Endothelial cell of umbilical vein (primary cell): ENCODE data around the gene ZBTB43. TPM values are rescaled to one million over a fixed set of nuclear protein-coding genes. Genes with fewer than 3 reads are reported as not detected.

ENCODE experiments used
- BruUV-seq: library from RNA; stranded (reverse); fragments of 400-500 nt; replicated peaks from 2 replicates; lab custom pipeline; 2021; lab: Mats Ljungman, UMichigan
- CTCF ChIA-PET: fragments of 300-600, 350-600 bp; sonication (Branson Sonifier 250); formaldehyde crosslinking; loops from one replicate; lab custom pipeline; 2021; ENCODE audit warnings: antibody characterized with exemption, inconsistent platforms; lab: Charles Lee
- POLR2A ChIA-PET: fragments of 300-600, 350-600 bp; sonication (Branson Sonifier 250); formaldehyde crosslinking; loops from one replicate; lab custom pipeline; 2021; ENCODE audit warnings: antibody characterized with exemption, inconsistent platforms; lab: Charles Lee
- DNase-seq: peaks from one replicate; pipeline ENCODE4 v3.0.0-alpha.2; 2011; ENCODE audit warnings: low read depth, low spot score
- FAIRE-seq: peaks from 2 replicates; lab custom pipeline; 2011; peaks lifted over from hg19 to GRCh38; lab: Jason Lieb, UNC
- H2AFZ ChIP-seq: 2 replicates; pipeline ENCODE4 v1.6.0; 2012; ENCODE audit warnings: low read depth, low read length, control low read depth, inconsistent platforms
- H3K27ac ChIP-seq: 2 replicates; pipeline ENCODE4 v1.5.1; 2011; ENCODE audit warnings: low read depth, mild to moderate bottlenecking, control low read depth, low read length, moderate library complexity; ENCODE audit not compliant: insufficient read depth
- H3K27me3 ChIP-seq, 2 experiments: 2 replicates each; pipeline versions ENCODE4 v1.6.0 to v1.6.1; 2011; ENCODE audit warnings: low read length in 2 of 2, mixed read lengths in 1 of 2; ENCODE audit not compliant: control insufficient read depth in 2 of 2, insufficient read depth in 2 of 2
- H3K36me3 ChIP-seq, 2 experiments: 2 replicates in 1 of 2; 3 replicates in 1 of 2; pipeline ENCODE4 v1.5.1; 2011; ENCODE audit warnings: low read length in 2 of 2, mild to moderate bottlenecking in 1 of 2, moderate library complexity in 1 of 2; ENCODE audit not compliant: control insufficient read depth in 2 of 2, insufficient read depth in 2 of 2; ENCODE audit errors: extremely low read depth in 1 of 2
- H3K4me1 ChIP-seq: 3 replicates; pipeline ENCODE4 v1.5.1; 2011; ENCODE audit warnings: mild to moderate bottlenecking, low read length; ENCODE audit not compliant: control insufficient read depth, insufficient read depth; ENCODE audit errors: extremely low read depth
- H3K4me2 ChIP-seq: 2 replicates; pipeline ENCODE4 v1.6.1; 2011; ENCODE audit warnings: low read length, control low read depth, mixed read lengths; ENCODE audit not compliant: insufficient read depth
- H3K4me3 ChIP-seq, 3 experiments: fragments of 200-600 bp in 1 of 3; sonication (generic), shearing (Covaris generic) in 1 of 3; replicated peaks in 1 of 3; 2 replicates each; pipeline ENCODE4 v1.5.1; 2011 to 2016; ENCODE audit warnings: control low read depth in 3 of 3, low read length in 3 of 3, mild to moderate bottlenecking in 2 of 3, inconsistent platforms in 1 of 3, low read depth in 1 of 3, moderate library complexity in 1 of 3; ENCODE audit not compliant: insufficient read depth in 1 of 3
- H3K79me2 ChIP-seq: 2 replicates; pipeline ENCODE4 v1.6.0; 2012; ENCODE audit warnings: low read length, inconsistent platforms; ENCODE audit not compliant: control insufficient read depth, insufficient read depth
- H3K9ac ChIP-seq: replicated peaks from 2 replicates; pipeline ENCODE3; 2011; ENCODE audit warnings: low read length, control low read depth; ENCODE audit not compliant: insufficient read depth; ENCODE audit errors: extremely low read depth
- H3K9me1 ChIP-seq: replicated peaks from 3 replicates; pipeline ENCODE4 v1.6.0; 2011; ENCODE audit warnings: mild to moderate bottlenecking, low read length; ENCODE audit not compliant: control insufficient read depth, insufficient read depth; ENCODE audit errors: extremely low read depth
- H3K9me3 ChIP-seq: replicated peaks from 2 replicates; pipeline ENCODE4 v1.5.1; 2012; ENCODE audit warnings: low read length, inconsistent platforms; ENCODE audit not compliant: control insufficient read depth, insufficient read depth
- H4K20me1 ChIP-seq: replicated peaks from 2 replicates; pipeline ENCODE3; 2011; ENCODE audit warnings: mild to moderate bottlenecking, low read length; ENCODE audit not compliant: control insufficient read depth, insufficient read depth; ENCODE audit errors: extremely low read depth
- CTCF ChIP-seq, 2 donors: IDR thresholded peaks; 1 replicate in 1 of 2; 2 replicates in 1 of 2; pipeline ENCODE4 v1.5.1; 2011; ENCODE audit warnings: low read length in 2 of 2, mild to moderate bottlenecking in 2 of 2, moderate library complexity in 2 of 2, control low read depth in 1 of 2, inconsistent platforms in 1 of 2, low read depth in 1 of 2; ENCODE audit not compliant: insufficient read depth in 1 of 2; ENCODE audit errors: extremely low read depth in 1 of 2
- EZH2 ChIP-seq: IDR thresholded peaks from 2 replicates; pipeline ENCODE4 v1.6.1; 2012; ENCODE audit warnings: borderline replicate concordance, low read depth, mild to moderate bottlenecking, moderate library complexity, low read length, inconsistent platforms; ENCODE audit not compliant: severe bottlenecking
- FOS ChIP-seq: IDR thresholded peaks from 2 replicates; pipeline ENCODE4 v1.6.1; 2011; ENCODE audit warnings: mild to moderate bottlenecking, low read length, moderate library complexity, borderline replicate concordance; ENCODE audit not compliant: insufficient read depth
- GATA2 ChIP-seq: IDR thresholded peaks from 2 replicates; pipeline ENCODE4 v1.7.0; 2011; ENCODE audit warnings: low read depth, mild to moderate bottlenecking, moderate library complexity, mixed read lengths, low read length; ENCODE audit not compliant: insufficient read length, insufficient read depth
- JUN ChIP-seq: IDR thresholded peaks from 2 replicates; pipeline ENCODE4 v1.6.1; 2011; ENCODE audit warnings: borderline replicate concordance, low read depth; ENCODE audit not compliant: insufficient read length, insufficient read depth
- MAX ChIP-seq: IDR thresholded peaks from 2 replicates; pipeline ENCODE4 v1.6.1; 2011; ENCODE audit not compliant: insufficient read depth, insufficient read length
- MYC ChIP-seq: IDR thresholded peaks from one replicate; pipeline ENCODE4 v1.6.1; 2011; ENCODE audit warnings: mild to moderate bottlenecking, low read depth, low read length
- POLR2A ChIP-seq: IDR thresholded peaks from 2 replicates; pipeline ENCODE4 v1.6.1; 2012; ENCODE audit warnings: low read depth, mild to moderate bottlenecking, control low read depth, low read length
- POLR2AphosphoS5 ChIP-seq: IDR thresholded peaks from 2 replicates; pipeline ENCODE4 v1.6.1; 2012; ENCODE audit warnings: low read depth, mild to moderate bottlenecking, control low read depth, low read length, moderate library complexity; ENCODE audit not compliant: insufficient read depth
- dilution Hi-C: fragments of 300-500 bp; cut with MboI; formaldehyde crosslinking; loops from one replicate; pipeline ENCODE4 v1.15.0; 2019; ENCODE audit warnings: low sequenced_read_pairs; ENCODE audit not compliant: extremely low pct_ligation_motif_present
- intact Hi-C: fragments of 100-400 bp; cut with micrococcal nuclease; formaldehyde crosslinking; loops from one replicate; pipeline ENCODE4 v1.10.0; 2022
- polyA plus RNA-seq, 4 experiments: library from polyadenylated mRNA; depleted of rRNA in 3 of 4; stranded (reverse) in 3 of 4; unstranded in 1 of 4; fragments of >200 nt; gene quantifications; 2 replicates each; pipeline versions ENCODE4 v1.2.1 to v1.2.3, GENCODE V29; 2011 to 2012; ENCODE audit warnings: missing spikeins in 1 of 4
- total RNA-seq: library from RNA; stranded (reverse); gene quantifications from 2 replicates; pipeline ENCODE4 v1.2.3, GENCODE V29; 2021

Gene ZBTB43
- total and polyA plus RNA-seq, 2 donors (not counting 3 experiments of a cell fraction or from before 2014, with no cell fraction given) = 3.2 to 9.0 TPM

- dilution Hi-C loops = no loop called here
- H3K27me3 ChIP-seq = peaks cover 48 to 51% of the 10 kb centered on the region in 2 experiments
- no peaks in the 10 kb centered on the region for H4K20me1 ChIP-seq
- ChIA-PET POLR2A (interaction anchor here (0.7 kb wide), 1 partner anchor 74 kb away, joined by 6 read pairs; no protein-coding TSS in a partner anchor), CTCF (no interaction called here)
- no peak overlapping the region for H2AFZ ChIP-seq
- no peak for DNase-seq
- H3K9me1 ChIP-seq = no peaks in the 10 kb centered on the region
- no peak overlapping the region for H3K9ac ChIP-seq
- H3K79me2 ChIP-seq = no peaks in the 10 kb centered on the region
- FAIRE-seq = no peak
- intact Hi-C loops = no loop called here
- no peak overlapping the region for H3K4me2 ChIP-seq
- no peaks in the 10 kb centered on the region for H3K4me1 ChIP-seq
- TF ChIP-seq MAX = no peak
- TF ChIP-seq MYC = no peak
- TF ChIP-seq GATA2 = no peak
- no peak for TF ChIP-seq POLR2A
- TF ChIP-seq JUN = no peak
- no peak for TF ChIP-seq EZH2
- TF ChIP-seq FOS = no peak
- no peak for TF ChIP-seq POLR2AphosphoS5
- TF ChIP-seq CTCF (IDR thresholded peaks at IDR 0.05; ENCODE audit: extremely low read depth in 1 of 2, insufficient read depth in 1 of 2, low read depth in 1 of 2, low read length in 2 of 2) = no peak
- no peaks in the 10 kb centered on the region for H3K36me3 ChIP-seq
- no peak overlapping the region for H3K27ac ChIP-seq
- BruUV-seq = no TSS peak
- no peak overlapping the region for H3K4me3 ChIP-seq
- H3K9me3 ChIP-seq = no peaks in the 10 kb centered on the region
Measured at GRCh38 chr9:126854734-126855133, 49.9 kb downstream of the ZBTB43 start.
